Testis (tissue), 3 donors: ENCODE results near the gene RFC5. TPM values are rescaled to one million over a fixed set of nuclear protein-coding genes. Genes with fewer than 3 reads are reported as not detected.
"Not testable (repeated sequence)": the region's sequence is repeated elsewhere in the genome, so short reads cannot be mapped to it uniquely, and the experiment has no call there.

ENCODE experiments used
- DNase-seq: peaks from one replicate; pipeline ENCODE4 v3.0.0-alpha.2; 2019
- H3K27ac ChIP-seq, 2 donors: fragments of 200-600 bp; sonication (generic); one replicate each; pipeline ENCODE4 v1.5.1; 2019
- H3K27me3 ChIP-seq: fragments of 200-600 bp; sonication (generic); one replicate; pipeline ENCODE4 v1.5.1; 2019
- H3K36me3 ChIP-seq: fragments of 200-600 bp; sonication (generic); one replicate; pipeline ENCODE4 v1.5.1; 2017; ENCODE audit warnings: low read depth; ENCODE audit errors: missing control alignments
- H3K4me1 ChIP-seq: fragments of 200-600 bp; sonication (generic); one replicate; pipeline ENCODE4 v1.5.1; 2019
- H3K4me3 ChIP-seq, 2 donors: fragments of 200-600 bp; sonication (generic); one replicate each; pipeline ENCODE4 v1.5.1; 2017 to 2019
- H3K9me3 ChIP-seq: fragments of 200-600 bp; sonication (generic); one replicate; pipeline ENCODE4 v1.5.1; 2017
- CTCF ChIP-seq, 3 experiments: fragments of 450-650 bp in 2 of 3; fragments of 200-600 bp in 1 of 3; sonication (generic) in 1 of 3; IDR thresholded peaks; one replicate each; pipeline ENCODE4 v1.5.1; 2016 to 2019; ENCODE audit warnings: antibody characterized with exemption in 3 of 3, mild to moderate bottlenecking in 2 of 3, moderate library complexity in 1 of 3
- POLR2A ChIP-seq: fragments of 450-650 bp; IDR thresholded peaks from one replicate; pipeline ENCODE4 v1.6.1; 2017; ENCODE audit warnings: antibody characterized with exemption, mild to moderate bottlenecking, moderate library complexity
- WGBS, 2 donors: methylation state at CpG; one replicate each; pipeline ENCODE4 v1.1.5; 2018; 5-methylcytosine and 5-hydroxymethylcytosine counted together
- intact Hi-C: fragments of 100-400 bp; cut with DNase I; formaldehyde crosslinking; loops from one replicate; pipeline ENCODE4 v1.15.1; 2023; ENCODE audit warnings: low total_unique reads
- polyA plus RNA-seq: library from polyadenylated mRNA; stranded (reverse); fragments of 350-450 nt; fragmentation: Illumina TruSeq; extraction: RNeasy Lipid Tissue Mini Kit (QIAGEN cat#74804); gene quantifications from one replicate; pipeline ENCODE4 v1.2.3, GENCODE V29; 2014; ENCODE audit warnings: low read depth, low replicate concordance; ENCODE audit not compliant: insufficient read depth
- total RNA-seq, 2 donors: library from RNA; depleted of rRNA; stranded (reverse); fragments of >200 nt; gene quantifications; one replicate each; pipeline ENCODE4 v1.2.3, GENCODE V29; 2016

Gene RFC5
- total and polyA plus RNA-seq, 3 donors from 2014 or later: 20.0 to 23.0 (median 20.9) TPM

- Histone ChIP-seq H3K27ac (no peak overlapping the region), H3K4me3 (no peak overlapping the region), H3K4me1 (no peaks in the 10 kb centered on the region), H3K36me3 (no peaks in the 10 kb centered on the region), H3K27me3 (no peaks in the 10 kb centered on the region), H3K9me3 (no peaks in the 10 kb centered on the region)
- intact Hi-C loops: no loop called here
- TF ChIP-seq CTCF (IDR thresholded peaks at IDR 0.05) (no peak), POLR2A (no peak)
- WGBS, 2 donors: 80 to 81% methylated on average over 3 of the region's 3 CpGs
- DNase-seq: no peak
Observed at GRCh38 chr12:117994551-117995438, 21.7 kb upstream of the RFC5 start.

- Histone ChIP-seq H3K36me3 (no peaks in the 10 kb centered on the region), H3K4me3 (no peak overlapping the region), H3K4me1 (no peaks in the 10 kb centered on the region), H3K9me3 (no peaks in the 10 kb centered on the region), H3K27ac (no peak overlapping the region), H3K27me3 (no peaks in the 10 kb centered on the region)
- intact Hi-C loops: no loop called here
- WGBS, 2 donors: 90 to 96% methylated on average over 2 of the region's 2 CpGs
- TF ChIP-seq POLR2A: no peak
- no peak for TF ChIP-seq CTCF (IDR thresholded peaks at IDR 0.05)
- DNase-seq: no peak
Observed at GRCh38 chr12:117998719-117999118, 17.8 kb upstream of the RFC5 start.

DNA sequence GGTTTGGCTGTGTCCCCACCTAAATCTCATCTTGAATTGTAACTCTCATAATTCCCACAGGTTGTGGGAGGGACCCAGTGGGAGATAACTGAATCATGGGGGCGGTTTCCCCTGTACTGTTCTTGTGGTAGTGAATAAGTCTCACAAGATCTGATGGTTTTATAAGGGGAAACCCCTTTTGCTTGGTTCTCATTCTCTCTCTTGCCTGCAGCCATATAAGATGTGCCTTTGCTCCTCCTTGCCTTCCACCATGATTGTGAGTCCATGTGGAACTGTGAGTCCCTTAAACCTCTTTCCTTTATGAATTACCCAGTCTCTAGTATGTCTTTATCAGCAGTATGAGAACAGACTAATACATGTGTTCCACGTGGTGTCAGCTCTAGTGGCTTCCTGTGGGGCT lies 16.7 kb upstream of the RFC5 start:
- H3K4me1 ChIP-seq, H3K27ac ChIP-seq, H3K27me3 ChIP-seq, DNase-seq, H3K36me3 ChIP-seq, H3K9me3 ChIP-seq, intact Hi-C loops, H3K4me3 ChIP-seq: not testable (repeated sequence)
- WGBS, 2 donors: 71 to 100% methylated on average over 2 of the region's 2 CpGs

GRCh38 chr12:118010903-118011302 lies 5.6 kb upstream of the RFC5 start:
- Histone ChIP-seq H3K9me3 (no peaks in the 10 kb centered on the region), H3K27ac (no peak overlapping the region), H3K4me3 (no peak overlapping the region), H3K4me1 (no peaks in the 10 kb centered on the region), H3K36me3 (no peaks in the 10 kb centered on the region), H3K27me3 (no peaks in the 10 kb centered on the region)
- no peak for DNase-seq
- TF ChIP-seq CTCF (IDR thresholded peaks at IDR 0.05) (no peak), POLR2A (no peak)
- intact Hi-C loops: no loop called here
- WGBS, 2 donors: 96 to 97% methylated on average over 3 of the region's 3 CpGs

DNA sequence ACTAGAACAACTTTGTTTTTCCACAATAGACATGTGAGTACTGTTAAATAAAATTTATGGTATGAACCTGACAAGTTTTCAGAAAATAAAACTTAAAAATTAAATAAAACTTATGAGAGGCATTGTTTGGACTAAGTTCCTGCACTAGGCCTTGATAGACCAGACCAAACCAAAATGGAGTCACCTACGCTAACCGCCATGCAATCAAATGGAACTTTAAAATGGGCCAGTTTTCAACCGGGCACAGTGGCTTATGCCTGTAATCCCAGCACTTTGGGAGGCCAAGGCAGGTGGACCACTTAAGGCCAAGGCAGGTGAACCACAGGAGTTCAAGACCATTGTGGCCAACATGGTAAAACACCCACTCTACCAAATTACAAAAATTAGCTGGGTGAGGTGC lies 5.1 kb upstream of the RFC5 start:
- WGBS, 2 donors: 92 to 96% methylated on average over 3 of the region's 3 CpGs
- TF ChIP-seq CTCF (IDR thresholded peaks at IDR 0.05): no peak
- no peak for TF ChIP-seq POLR2A
- no peak for DNase-seq
- no peaks in the 10 kb centered on the region for H3K27me3 ChIP-seq
- no peaks in the 10 kb centered on the region for H3K36me3 ChIP-seq
- H3K4me1 ChIP-seq: no peaks in the 10 kb centered on the region
- no peak overlapping the region for H3K4me3 ChIP-seq
- intact Hi-C loops: no loop called here
- no peak overlapping the region for H3K27ac ChIP-seq
- no peaks in the 10 kb centered on the region for H3K9me3 ChIP-seq
